H9 (cell line): Measurements from ENCODE around the gene TRPC4AP. TPM values are rescaled to one million over a fixed set of nuclear protein-coding genes. Genes with fewer than 3 reads are reported as not detected.

Experiments used
- DNase-seq: peaks from one replicate; pipeline ENCODE4 v3.0.0-alpha.2; 2017
- H2AFZ ChIP-seq: one replicate; pipeline ENCODE4 v1.6.1; 2013; ENCODE audit warnings: mild to moderate bottlenecking, low read length, control low read depth, moderate library complexity
- H2AK5ac ChIP-seq: 2 replicates; pipeline ENCODE4 v1.6.1; 2013; ENCODE audit warnings: low read length, control low read depth, mixed read lengths; ENCODE audit not compliant: insufficient read length
- H2BK120ac ChIP-seq: one replicate; pipeline ENCODE4 v1.6.1; 2013; ENCODE audit warnings: low read depth, mild to moderate bottlenecking, low read length, control low read depth, inconsistent platforms; ENCODE audit not compliant: poor library complexity, severe bottlenecking
- H2BK12ac ChIP-seq: 2 replicates; pipeline ENCODE4 v1.6.1; 2013; ENCODE audit warnings: low read length, control low read depth, mixed read lengths, low read depth; ENCODE audit not compliant: insufficient read length
- H2BK15ac ChIP-seq: 2 replicates; pipeline ENCODE4 v1.6.1; 2013; ENCODE audit warnings: low read depth, low read length, control low read depth
- H2BK20ac ChIP-seq: one replicate; pipeline ENCODE4 v1.6.1; 2013; ENCODE audit warnings: low read depth, mild to moderate bottlenecking, low read length, control low read depth, inconsistent platforms; ENCODE audit not compliant: poor library complexity, severe bottlenecking
- H2BK5ac ChIP-seq: 2 replicates; pipeline ENCODE4 v1.6.1; 2013; ENCODE audit warnings: low read length, control low read depth, mixed read lengths; ENCODE audit not compliant: insufficient read length
- H3K14ac ChIP-seq: 2 replicates; pipeline ENCODE4 v1.6.1; 2013; ENCODE audit warnings: low read length, control low read depth; ENCODE audit not compliant: insufficient read depth
- H3K18ac ChIP-seq: 2 replicates; pipeline ENCODE4 v1.6.1; 2013; ENCODE audit warnings: low read depth, mild to moderate bottlenecking, mixed read lengths, low read length, control low read depth; ENCODE audit not compliant: insufficient read length
- H3K23ac ChIP-seq: 2 replicates; pipeline ENCODE4 v1.6.1; 2013; ENCODE audit warnings: low read length, control low read depth, mixed read lengths, low read depth; ENCODE audit not compliant: insufficient read length
- H3K23me2 ChIP-seq: 2 replicates; pipeline ENCODE4 v1.6.1; 2013; ENCODE audit warnings: low read depth, mild to moderate bottlenecking, mixed read lengths, low read length, control low read depth; ENCODE audit not compliant: insufficient read length, poor library complexity, severe bottlenecking
- H3K27ac ChIP-seq: 2 replicates; pipeline ENCODE4 v1.5.1; 2013; ENCODE audit warnings: low read length, control low read depth, mixed read lengths, low read depth; ENCODE audit not compliant: insufficient read length
- H3K27me3 ChIP-seq: 2 replicates; pipeline ENCODE4 v1.6.1; 2013; ENCODE audit warnings: low read length, control low read depth, inconsistent platforms; ENCODE audit not compliant: insufficient read depth
- H3K4ac ChIP-seq: 2 replicates; pipeline ENCODE4 v1.6.1; 2013; ENCODE audit warnings: low read depth, mild to moderate bottlenecking, control low read depth, inconsistent platforms, low read length, moderate library complexity
- H3K4me1 ChIP-seq: 2 replicates; pipeline ENCODE4 v1.6.1; 2013; ENCODE audit warnings: low read length, control low read depth, inconsistent platforms; ENCODE audit not compliant: insufficient read depth
- H3K4me2 ChIP-seq: 2 replicates; pipeline ENCODE4 v1.6.1; 2013; ENCODE audit warnings: low read length, control low read depth, mixed read lengths; ENCODE audit not compliant: insufficient read length, insufficient read depth
- H3K56ac ChIP-seq: 2 replicates; pipeline ENCODE4 v1.6.1; 2013; ENCODE audit warnings: low read depth, mild to moderate bottlenecking, mixed read lengths, low read length, control low read depth; ENCODE audit not compliant: insufficient read length
- H3K79me1 ChIP-seq: 2 replicates; pipeline ENCODE4 v1.6.1; 2013; ENCODE audit warnings: low read depth, mild to moderate bottlenecking, moderate library complexity, low read length, control low read depth, inconsistent platforms; ENCODE audit not compliant: insufficient read depth, poor library complexity, severe bottlenecking
- H3K79me2 ChIP-seq: 2 replicates; pipeline ENCODE4 v1.6.1; 2013; ENCODE audit warnings: low read length, control low read depth, inconsistent platforms; ENCODE audit not compliant: insufficient read depth
- H3K9ac ChIP-seq: 2 replicates; pipeline ENCODE4 v1.6.1; 2013; ENCODE audit warnings: low read length, control low read depth, mixed read lengths; ENCODE audit not compliant: insufficient read length; ENCODE audit errors: extremely low read depth
- H3K9me3 ChIP-seq: one replicate; pipeline ENCODE4 v1.6.1; 2013; ENCODE audit warnings: low read depth, low read length, inconsistent platforms; ENCODE audit not compliant: control insufficient read depth
- H3T11ph ChIP-seq: one replicate; pipeline ENCODE4 v1.6.1; 2013; ENCODE audit warnings: mild to moderate bottlenecking, low read length, control low read depth, inconsistent platforms
- H4K20me1 ChIP-seq: one replicate; pipeline ENCODE4 v1.6.1; 2013; ENCODE audit not compliant: control insufficient read depth, insufficient read length, insufficient read depth
- H4K5ac ChIP-seq: 2 replicates; pipeline ENCODE4 v1.6.1; 2013; ENCODE audit warnings: low read depth, mild to moderate bottlenecking, mixed read lengths, low read length, control low read depth; ENCODE audit not compliant: insufficient read length
- H4K8ac ChIP-seq: replicated peaks from 2 replicates; pipeline ENCODE4 v1.6.1; 2013; ENCODE audit warnings: low read length, control low read depth, mixed read lengths, low read depth; ENCODE audit not compliant: insufficient read length
- H4K91ac ChIP-seq: 2 replicates; pipeline ENCODE4 v1.6.1; 2013; ENCODE audit warnings: low read depth, mild to moderate bottlenecking, moderate library complexity, mixed read lengths, low read length, control low read depth; ENCODE audit not compliant: insufficient read length
- H3K27ac Mint-ChIP-seq, 3 experiments: 2 replicates in 2 of 3; 3 replicates in 1 of 3; pipeline ENCODE4 v1.8.0; 2020 to 2021; ENCODE audit warnings: mixed read lengths in 3 of 3, mild to moderate bottlenecking in 1 of 3, moderate library complexity in 1 of 3
- H3K27me3 Mint-ChIP-seq: 2 replicates; pipeline ENCODE4 v1.8.0; 2021; ENCODE audit warnings: low read depth, mild to moderate bottlenecking, moderate library complexity, mixed read lengths
- H3K36me3 Mint-ChIP-seq, 3 experiments: 2 replicates in 2 of 3; 3 replicates in 1 of 3; pipeline ENCODE4 v1.8.0; 2020 to 2021; ENCODE audit warnings: low read depth in 3 of 3, mixed read lengths in 3 of 3; ENCODE audit not compliant: insufficient read depth in 1 of 3
- H3K4me1 Mint-ChIP-seq, 2 experiments: 2 replicates each; pipeline ENCODE4 v1.8.0; 2020; ENCODE audit warnings: mixed read lengths in 2 of 2
- H3K4me3 Mint-ChIP-seq, 2 experiments: 2 replicates in 1 of 2; 3 replicates in 1 of 2; pipeline ENCODE4 v1.8.0; 2020 to 2021; ENCODE audit warnings: mild to moderate bottlenecking in 2 of 2, mixed read lengths in 2 of 2, moderate library complexity in 1 of 2
- H3K9me3 Mint-ChIP-seq, 2 experiments: 2 replicates in 1 of 2; 3 replicates in 1 of 2; pipeline ENCODE4 v1.8.0; 2020; ENCODE audit warnings: mild to moderate bottlenecking in 2 of 2, mixed read lengths in 2 of 2, moderate library complexity in 1 of 2
- CTCF ChIP-seq: fragments of 200-600 bp; sonication (generic); conservative IDR thresholded peaks from 3 replicates; pipeline ENCODE4 v1.8.0; 2021; ENCODE audit warnings: antibody characterized with exemption, mild to moderate bottlenecking
- WGBS: extraction: QIAGEN DNeasy Blood & Tissue Kit; methylation state at CpG from one replicate; pipeline ENCODE4 v1.1.7; 2013; ENCODE audit warnings: missing lambda C conversion rate, low lambda C conversion rate, mixed read lengths; ENCODE audit not compliant: insufficient read length; ENCODE audit errors: extremely low coverage; 5-methylcytosine and 5-hydroxymethylcytosine counted together
- total RNA-seq: library from RNA; stranded (reverse); gene quantifications from 2 replicates; pipeline ENCODE4 v1.2.1, GENCODE V29; 2021

TRPC4AP gene
- total RNA-seq, 1 experiment from 2014 or later: 93.9 TPM

GRCh38 chr20:35091816-35092523 lies 637 bp downstream of the TRPC4AP start:
- Mint-ChIP-seq H3K27ac (peak overlapping the region; percentile 10 to 85 (median 78)), H3K36me3 (peaks cover 7 to 17% (median 13%) of the 10 kb centered on the region in 3 experiments; a peak in 6 of 7 replicates), H3K27me3 (peaks cover 14% of the 10 kb centered on the region), H3K9me3 (no peaks in the 10 kb centered on the region), H3K4me3 (peak overlapping the region; percentile 83 to 95), H3K4me1 (peaks cover 24 to 31% of the 10 kb centered on the region in 2 experiments)
- peak overlapping the region; percentile 68 for H3K9ac ChIP-seq
- H3K14ac ChIP-seq: peak overlapping the region; percentile 21
- peak overlapping the region; percentile 91 for H3K4me2 ChIP-seq
- H3K27ac ChIP-seq: no peak overlapping the region
- H4K91ac ChIP-seq: no peak overlapping the region
- no peak overlapping the region for H2AK5ac ChIP-seq
- H3K56ac ChIP-seq: no peak overlapping the region
- no peaks in the 10 kb centered on the region for H3K27me3 ChIP-seq
- no peak overlapping the region for H3T11ph ChIP-seq
- no peak overlapping the region for H2BK5ac ChIP-seq
- peak overlapping the region; percentile 55 for H3K18ac ChIP-seq
- no peak overlapping the region for H2AFZ ChIP-seq
- H4K8ac ChIP-seq: no peak overlapping the region
- DNase-seq: no peak
- no peak overlapping the region for H2BK120ac ChIP-seq
- no peak overlapping the region for H3K4ac ChIP-seq
- no peak overlapping the region for H2BK20ac ChIP-seq
- no peaks in the 10 kb centered on the region for H3K79me1 ChIP-seq
- no CpG with 5 or more reads among the region's 28 CpGs for WGBS
- H4K20me1 ChIP-seq: no peaks in the 10 kb centered on the region
- no peak overlapping the region for H2BK15ac ChIP-seq
- peaks cover 13% of the 10 kb centered on the region for H3K23me2 ChIP-seq
- H2BK12ac ChIP-seq: no peak overlapping the region
- no peak for TF ChIP-seq CTCF
- no peak overlapping the region for H4K5ac ChIP-seq
- no peaks in the 10 kb centered on the region for H3K9me3 ChIP-seq
- no peak overlapping the region for H3K23ac ChIP-seq
- H3K79me2 ChIP-seq: peaks cover 16% of the 10 kb centered on the region; the same call in 1 of the 2 replicates
- no peaks in the 10 kb centered on the region; the same call in 1 of the 2 replicates for H3K4me1 ChIP-seq
